ENCODE data around the gene MAFB.

GRCh38 chr20:40704828-40705227, 15.8 kb upstream of the MAFB start:
- TF ChIP-seq, protein P1, sequence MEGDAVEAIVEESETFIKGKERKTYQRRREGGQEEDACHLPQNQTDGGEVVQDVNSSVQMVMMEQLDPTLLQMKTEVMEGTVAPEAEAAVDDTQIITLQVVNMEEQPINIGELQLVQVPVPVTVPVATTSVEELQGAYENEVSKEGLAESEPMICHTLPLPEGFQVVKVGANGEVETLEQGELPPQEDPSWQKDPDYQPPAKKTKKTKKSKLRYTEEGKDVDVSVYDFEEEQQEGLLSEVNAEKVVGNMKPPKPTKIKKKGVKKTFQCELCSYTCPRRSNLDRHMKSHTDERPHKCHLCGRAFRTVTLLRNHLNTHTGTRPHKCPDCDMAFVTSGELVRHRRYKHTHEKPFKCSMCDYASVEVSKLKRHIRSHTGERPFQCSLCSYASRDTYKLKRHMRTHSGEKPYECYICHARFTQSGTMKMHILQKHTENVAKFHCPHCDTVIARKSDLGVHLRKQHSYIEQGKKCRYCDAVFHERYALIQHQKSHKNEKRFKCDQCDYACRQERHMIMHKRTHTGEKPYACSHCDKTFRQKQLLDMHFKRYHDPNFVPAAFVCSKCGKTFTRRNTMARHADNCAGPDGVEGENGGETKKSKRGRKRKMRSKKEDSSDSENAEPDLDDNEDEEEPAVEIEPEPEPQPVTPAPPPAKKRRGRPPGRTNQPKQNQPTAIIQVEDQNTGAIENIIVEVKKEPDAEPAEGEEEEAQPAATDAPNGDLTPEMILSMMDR (IDR thresholded peaks at IDR 0.05; ENCODE audit: insufficient read depth, low read length, poor library complexity, severe bottlenecking) = no peak
- no peak for TF ChIP-seq EZH2phosphoT487 (conservative IDR thresholded peaks at IDR 0.05; ENCODE audit: low read length)
